Ammon's horn (tissue), 1 donor: ENCODE measurements around the gene WASF3.

ENCODE experiments used
- DNase-seq: peaks from one replicate; pipeline ENCODE4 v3.0.0-alpha.2; 2016; ENCODE audit warnings: low spot score

Gene WASF3

DNA sequence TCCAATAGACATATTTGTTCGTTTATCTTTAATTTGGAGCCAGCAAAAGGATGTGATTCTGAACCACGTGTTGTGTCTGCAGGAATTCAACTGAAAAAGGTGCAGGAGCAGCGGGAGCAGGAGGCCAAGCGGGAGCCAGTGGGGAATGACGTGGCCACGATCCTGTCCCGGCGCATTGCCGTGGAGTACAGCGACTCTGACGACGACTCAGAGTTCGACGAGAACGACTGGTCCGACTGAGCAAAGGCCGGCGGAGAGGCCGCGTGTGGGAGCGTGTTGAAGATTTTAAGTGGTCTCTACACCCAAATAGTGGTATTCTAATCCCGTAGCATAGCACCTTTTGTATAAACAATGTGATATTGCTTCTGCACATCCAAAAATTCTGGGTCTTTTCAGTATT is 128.1 kb downstream of the WASF3 start:
- no peak for DNase-seq

DNA sequence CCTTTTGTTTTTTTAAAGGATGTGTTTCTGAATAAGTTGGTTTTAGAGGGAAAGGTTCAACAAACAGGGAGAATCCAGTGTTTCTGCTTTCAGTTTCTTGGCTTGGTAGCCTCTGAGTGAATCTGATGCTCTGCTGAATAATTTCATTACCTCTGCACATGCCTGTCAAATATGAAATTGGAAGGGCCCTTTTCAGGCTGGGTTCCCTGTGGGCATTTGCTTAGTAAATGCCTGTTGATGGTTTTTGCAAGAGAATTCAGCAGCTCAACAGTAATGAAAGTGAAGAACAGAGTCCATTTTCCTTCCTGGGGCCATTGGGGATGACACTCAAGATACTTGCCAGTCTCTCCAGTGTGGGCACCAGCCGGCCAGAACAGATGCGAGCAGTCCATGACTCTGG is 128.8 kb downstream of the WASF3 start:
- DNase-seq, result no peak

DNA sequence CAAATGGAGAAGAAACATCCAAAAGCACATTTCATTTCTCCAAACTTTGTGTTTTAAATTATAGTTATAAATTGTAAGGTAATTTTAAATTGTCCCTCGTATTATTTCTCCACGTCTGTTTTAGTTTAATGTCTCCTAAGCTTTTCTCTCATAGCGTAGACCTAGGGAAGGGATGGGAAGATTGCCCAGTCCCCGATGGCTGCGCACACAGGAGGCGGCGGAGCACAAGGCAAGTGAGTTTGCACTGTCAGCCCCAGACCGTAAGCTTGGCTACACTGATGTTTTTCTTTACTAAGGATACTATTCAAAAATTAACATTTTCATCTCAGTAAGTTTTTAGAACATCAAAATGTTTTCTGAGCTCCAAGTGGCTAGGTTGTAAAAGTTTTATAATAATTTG is 130.8 kb downstream of the WASF3 start:
- peak; percentile 66 for DNase-seq

DNA sequence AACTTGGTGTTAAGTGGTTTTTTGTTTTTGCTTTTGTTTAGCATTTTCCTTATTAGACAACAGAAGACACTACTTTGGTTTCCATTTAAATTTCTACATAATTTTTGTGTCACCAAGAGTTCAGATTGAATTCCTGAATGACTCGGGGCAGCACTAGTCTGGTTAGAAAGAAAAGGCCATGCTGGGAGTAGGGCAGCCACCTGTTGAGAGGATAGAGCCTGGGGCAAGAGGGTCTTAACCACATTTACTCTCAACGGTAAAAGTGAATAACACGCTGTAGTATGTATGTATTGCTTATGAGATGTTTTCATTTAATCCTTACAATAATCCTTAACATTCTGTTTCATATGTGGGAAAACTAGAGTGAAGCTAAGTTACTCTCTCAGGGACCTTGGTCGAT is 131.5 kb downstream of the WASF3 start:
- DNase-seq, result no peak

DNA sequence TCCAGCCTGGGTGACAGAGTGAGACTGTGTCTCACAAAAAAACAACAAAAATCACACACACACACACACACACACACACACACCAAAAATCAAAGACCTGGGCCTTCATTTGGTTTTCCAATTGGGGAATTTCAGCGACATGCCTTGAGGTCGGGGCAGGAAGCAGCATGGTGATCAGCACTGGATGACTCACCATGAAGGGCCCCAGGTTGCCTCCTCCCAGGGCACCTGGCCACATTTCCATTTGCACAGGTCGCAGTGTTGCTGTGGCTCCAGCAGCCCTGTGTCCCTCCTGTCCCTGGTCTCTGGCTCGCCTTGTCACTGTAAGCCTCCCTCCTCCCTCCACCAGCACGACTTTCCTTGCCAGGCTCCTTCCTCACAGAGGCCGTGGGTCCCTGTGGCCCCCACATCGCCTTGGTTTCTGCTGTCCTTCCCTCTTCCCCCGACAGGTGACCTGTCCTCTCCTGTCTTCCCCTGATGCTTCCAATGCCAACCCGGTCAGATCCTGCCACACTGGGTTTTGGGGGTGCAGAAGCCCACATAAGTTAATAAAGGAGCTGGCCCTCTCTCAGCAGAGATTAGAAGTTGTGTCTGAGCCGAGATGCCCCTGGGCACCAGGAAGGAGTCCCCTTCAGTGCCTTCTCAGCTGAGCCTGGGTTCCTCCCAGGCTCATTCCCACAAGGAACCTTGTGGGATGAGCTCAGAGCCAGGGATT is 136.4 kb downstream of the WASF3 start:
- no peak for DNase-seq

DNA sequence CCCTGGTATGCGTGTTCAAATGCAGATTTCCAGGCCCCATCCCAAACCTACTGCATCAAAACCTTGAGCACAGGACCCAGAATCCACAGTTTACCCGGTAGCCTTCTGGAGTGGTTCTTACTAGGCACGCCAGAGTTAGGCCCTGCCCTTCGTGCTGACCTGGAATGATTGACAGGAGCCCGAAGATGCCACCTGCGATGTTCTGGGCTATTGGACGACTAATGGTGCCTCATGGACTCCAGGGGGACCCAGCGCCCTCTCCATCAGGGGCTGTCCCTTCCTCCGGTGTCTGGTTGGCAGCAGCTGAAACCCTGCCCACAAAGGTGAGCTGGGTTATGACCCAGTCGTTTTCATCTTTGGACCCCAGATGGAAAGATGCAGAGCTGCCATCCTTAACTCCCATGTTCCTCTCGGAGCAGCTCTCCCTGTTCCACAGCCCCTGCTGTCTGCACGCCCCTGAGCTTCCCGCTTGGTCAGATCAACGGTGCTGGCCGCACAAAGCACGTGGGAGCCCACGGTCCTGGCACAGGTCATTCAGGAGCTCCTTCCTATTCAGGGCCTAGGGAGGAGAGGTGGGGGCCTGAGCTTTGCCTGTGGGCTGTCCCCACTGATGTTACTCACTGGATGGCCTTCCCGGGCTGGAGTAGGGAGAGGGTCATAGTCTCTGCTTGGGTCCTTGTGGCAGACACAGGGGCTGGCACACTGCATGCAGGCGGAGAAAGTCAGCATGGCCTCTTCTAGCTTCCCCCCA is 137.3 kb downstream of the WASF3 start:
- DNase-seq, result no peak

DNA sequence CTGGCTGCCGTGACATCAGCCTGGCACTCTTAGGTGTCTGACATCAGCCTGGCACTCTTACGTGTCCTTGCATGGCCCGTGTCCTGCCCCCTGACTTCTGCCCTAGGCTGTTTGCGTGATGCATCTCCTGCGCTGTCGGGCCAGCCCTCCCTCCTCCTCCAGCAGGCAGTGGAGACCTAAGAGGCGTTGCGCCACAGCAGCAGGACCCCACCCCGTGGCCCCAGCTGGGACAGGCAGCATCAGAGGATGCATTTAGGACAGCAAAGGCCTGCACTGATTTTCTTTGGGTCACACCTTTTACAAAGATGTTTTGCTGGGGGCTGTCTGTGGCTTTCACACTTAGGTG is 137.8 kb downstream of the WASF3 start:
- DNase-seq, result no peak

DNA sequence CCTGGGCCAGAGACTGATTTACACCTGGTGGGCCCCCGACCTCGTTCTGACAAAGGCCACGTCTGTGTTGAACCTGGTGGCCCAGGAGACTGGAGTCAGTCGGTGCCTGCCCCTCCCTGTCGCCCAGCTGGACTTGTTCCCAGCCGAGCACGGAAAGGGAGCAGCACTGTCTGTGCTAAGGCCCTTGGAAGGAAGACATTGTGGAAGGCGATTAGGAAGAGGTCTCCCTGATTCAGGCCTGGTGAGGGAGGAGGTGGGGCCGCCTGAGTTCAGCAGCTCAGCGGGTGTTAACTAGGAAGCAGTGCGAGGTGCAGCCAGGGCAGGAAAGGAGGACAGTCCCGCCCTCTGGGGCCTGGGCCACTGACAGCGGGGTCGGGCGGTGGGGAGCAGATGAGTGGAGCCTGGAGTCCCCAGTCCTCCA is 138.4 kb downstream of the WASF3 start:
- no peak for DNase-seq

DNA sequence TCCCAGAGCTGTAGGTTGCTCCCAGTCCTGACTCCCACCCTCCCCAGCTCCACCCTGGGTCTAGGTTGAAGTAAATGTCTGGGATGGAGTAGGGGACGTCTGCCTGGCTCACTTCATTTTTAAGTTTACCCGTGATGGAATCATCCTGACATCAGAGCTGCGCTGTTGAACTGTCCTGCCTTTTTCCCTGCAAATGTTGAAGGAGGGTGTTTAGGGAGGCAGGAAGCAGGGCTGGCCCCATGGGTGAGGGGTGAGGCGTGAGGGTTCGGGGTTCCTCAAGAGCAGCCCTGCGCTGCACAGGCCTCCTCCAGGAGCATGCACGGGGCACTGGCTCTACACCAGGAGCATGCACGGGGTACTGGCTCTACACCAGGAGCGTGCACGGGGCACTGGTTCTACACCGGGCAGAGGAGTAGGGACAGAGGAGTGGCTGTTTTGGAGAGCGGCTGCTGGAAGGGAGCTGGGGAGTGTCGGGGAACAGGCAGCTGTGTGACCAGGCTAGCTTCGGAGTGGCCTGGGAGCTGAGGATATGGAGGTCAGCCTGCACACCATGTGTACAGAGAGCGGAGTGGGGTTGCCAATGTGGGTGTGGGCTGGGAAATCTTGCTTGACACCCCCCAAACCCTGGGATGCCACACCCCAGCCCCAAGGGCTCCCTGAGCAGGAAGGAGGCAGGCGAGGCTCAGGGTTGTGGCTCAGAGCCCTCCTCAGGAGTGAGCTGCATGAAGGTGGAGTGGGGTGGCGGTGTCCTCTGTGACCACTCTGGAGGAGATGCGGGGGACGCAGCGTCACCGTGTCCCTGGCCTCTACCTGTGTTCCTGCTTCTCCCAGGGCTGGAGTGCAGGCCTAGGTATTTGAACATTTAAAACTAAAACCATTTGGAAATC is 139.8 kb downstream of the WASF3 start:
- DNase-seq, result no peak

DNA sequence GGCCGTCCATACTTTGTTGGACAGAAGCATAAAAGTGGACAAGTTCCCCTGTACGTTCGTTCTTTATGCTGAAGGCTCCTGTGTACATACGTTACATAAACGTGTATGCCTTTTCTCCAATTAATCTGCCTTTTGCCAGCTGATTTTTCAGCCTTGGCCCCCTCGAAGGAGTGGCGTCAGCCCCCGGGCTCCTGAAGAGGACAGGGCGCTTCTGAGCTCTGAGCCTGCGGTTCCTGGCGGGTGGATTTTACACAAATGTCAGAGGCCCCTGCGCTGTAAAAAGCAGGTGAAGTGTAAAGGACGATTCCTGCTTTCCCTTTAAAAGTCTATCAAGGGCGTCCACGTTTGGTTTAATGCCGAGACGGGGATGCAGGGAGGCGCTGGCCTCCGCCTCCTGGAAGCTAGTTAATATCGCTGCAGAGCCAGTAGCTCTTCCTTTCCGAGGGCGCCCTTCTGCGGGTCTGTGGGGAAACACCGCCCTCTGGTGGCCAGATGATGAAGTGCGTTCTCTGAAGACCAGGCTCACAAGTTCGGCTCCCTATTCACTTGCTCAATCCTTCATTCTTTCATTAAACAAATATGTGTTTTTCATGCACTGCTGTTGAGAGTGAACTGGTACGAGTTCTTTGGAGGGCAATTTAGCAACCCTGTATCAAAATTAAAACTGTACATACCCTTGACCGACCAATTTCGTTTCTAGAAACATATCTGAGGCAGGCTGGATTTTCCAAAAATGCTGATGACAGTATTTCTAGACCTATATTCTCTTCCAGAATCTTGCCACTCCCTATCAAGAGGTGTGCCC is 141.1 kb downstream of the WASF3 start:
- DNase-seq, result peak; percentile 91

DNA sequence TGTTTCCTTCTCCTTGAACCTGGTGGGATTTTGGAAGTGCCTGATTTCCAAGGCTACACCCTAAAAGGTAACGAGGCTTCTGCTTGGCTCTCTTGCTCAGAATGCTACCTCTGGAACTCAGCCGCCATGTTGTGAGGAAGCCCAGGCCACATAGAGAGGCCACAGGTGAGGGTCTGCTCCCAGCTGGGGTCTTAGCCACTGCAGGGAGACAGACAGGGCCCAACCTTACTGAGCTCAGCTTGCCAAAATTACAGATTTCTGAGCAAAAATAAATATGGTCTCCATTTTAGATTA is 141.7 kb downstream of the WASF3 start:
- no peak for DNase-seq

DNA sequence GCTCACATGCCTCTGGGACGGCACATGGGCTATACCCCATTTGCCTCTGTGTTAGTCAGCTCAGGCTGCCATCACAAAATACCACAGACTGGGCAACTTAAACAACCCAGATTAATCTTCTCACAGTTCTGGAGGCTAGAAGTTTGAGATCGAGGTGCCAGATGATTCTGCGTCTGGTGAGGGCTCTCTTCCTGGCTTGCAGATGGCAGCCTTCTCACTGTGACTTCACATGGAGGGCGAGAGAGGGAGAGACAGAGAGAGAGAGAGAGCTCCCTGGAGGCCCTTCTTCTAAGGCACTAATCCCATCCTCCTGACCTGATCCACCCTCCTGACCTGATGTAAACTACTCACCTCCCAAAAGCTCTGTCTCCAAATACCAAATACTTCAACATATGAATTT is 148.1 kb downstream of the WASF3 start:
- no peak for DNase-seq

DNA sequence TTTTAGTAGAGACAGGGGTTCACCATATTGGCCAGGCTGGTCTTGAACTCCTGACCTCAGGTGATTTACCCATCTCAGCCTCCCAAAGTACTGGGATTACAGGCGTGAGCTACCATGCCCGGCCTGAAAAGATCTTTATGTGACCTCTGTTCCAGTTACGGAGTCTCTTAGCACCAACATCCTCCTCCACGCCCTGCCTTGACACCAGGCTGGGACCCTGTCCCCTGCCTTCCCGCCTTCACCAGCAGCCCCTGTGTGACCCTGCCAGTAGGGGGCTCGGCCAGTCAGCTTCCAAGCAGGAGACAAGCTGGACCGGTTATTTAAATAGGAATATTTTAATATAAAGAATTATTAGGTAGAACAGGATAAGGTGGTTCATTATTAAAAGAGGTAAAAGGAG is 148.9 kb downstream of the WASF3 start:
- no peak for DNase-seq

DNA sequence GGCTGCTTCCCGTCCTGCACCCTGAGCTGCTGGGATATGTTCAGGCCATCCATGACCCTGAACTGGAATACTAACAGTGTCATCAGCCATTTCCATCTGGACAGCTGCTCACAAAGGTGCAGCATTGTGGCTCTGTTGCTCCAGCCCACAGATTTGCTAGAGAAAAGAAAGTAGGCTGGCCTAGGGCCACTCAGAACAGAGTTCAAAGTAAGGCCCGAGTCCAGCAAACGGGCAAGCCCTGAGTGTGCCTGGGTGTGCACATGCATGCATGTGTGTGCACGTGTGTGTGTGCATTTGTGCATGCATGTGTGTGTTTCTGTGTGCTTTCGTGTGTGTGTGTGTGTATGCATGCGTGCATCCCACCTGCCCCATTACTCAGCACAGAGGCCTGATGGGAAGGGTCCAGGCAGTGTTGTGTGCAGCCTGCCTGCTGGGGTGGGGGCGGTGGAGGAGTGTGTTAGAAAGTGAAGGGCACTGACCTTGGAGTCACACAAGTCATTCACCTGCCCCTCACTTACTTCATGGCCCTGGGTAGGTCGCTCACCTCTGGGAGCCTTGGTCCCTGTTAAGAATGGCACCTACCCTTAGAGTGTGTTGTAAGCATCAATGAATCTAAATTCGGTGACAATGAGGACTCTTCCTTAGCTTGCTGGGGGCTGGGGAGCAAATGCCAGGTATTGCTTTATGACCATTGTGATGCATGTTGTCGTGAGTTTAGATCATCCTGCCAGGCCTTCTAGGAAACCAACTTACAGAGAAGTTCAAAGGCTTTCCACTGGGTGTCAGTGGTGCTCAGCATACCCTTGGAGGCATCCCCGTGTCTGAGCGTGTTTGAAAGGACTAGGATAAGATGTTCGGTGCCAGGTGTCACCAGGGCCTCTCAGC is 149.9 kb downstream of the WASF3 start:
- peak; percentile 83 for DNase-seq

DNA sequence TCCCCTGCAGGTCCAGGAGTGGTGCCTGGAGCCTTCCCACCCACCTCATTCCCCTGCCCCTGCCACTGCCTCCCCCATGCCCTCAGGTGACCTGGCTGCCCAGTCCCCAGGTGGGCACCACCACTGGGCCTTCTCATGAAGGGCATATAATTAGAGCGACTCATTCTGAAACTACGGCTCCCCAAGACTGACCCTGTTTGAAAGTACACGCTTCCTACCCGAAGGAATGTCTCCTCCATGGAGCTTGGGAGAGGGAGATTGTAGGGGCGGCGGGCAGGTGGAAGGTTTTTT is 150.5 kb downstream of the WASF3 start:
- DNase-seq, result no peak

DNA sequence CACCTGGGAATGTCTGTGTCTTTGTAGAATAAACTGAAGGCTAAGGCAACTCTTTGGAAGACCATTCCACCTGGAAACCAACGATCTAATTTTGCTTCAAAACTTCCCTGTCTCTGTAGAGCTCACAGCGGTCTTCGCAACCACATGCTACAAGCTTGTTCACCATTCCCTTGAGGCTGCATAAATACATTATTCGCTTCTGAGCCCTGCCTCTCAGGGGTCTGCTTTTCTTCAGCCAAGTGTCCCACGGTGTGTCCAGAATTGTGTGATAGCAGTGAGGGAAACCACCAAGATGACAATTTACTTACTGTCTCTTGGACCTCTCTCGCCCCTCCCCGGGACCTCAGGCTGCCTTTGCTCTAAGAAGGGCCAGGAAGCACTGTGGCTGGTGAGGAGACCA is 152.0 kb downstream of the WASF3 start:
- no peak for DNase-seq

DNA sequence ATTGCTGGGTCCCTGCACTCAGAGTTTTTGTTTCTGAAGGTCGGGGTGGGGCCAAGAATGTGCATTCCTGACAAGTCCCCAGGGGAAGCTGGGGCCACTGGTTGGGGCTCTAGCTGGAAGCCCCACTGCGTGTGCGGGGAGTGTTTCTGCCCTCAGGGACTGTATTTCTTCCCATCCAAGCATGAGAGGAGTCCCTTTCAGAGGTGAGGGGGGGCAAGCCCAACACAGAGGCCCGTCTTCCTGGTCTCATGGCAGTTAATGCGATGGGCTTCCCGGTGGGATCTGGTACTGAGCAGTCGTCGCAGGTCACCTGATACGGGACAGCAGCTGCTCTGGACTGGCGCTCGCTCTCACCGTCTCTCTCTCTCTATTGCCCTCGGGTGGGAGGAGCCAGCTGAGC is 152.7 kb downstream of the WASF3 start:
- DNase-seq, result no peak

DNA sequence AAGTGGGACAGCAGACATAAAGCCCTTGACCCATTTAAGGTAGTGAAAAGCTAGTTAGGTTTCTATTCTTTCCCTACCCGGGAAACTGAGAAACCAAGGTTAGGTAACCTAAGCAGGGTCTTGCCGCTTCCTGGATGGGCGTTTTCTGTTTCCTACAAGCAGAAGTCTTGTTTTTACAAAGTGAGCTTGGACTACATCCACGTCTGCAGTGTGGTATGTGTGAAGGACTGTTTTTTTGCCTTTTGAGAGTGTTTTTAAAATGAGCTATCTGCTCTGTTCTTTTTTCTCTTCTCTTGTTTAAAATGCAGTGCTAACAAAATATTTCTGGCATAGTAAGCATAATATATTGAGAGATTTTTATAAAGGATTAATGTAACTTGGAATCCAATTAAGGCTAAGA is 153.7 kb downstream of the WASF3 start:
- no peak for DNase-seq

DNA sequence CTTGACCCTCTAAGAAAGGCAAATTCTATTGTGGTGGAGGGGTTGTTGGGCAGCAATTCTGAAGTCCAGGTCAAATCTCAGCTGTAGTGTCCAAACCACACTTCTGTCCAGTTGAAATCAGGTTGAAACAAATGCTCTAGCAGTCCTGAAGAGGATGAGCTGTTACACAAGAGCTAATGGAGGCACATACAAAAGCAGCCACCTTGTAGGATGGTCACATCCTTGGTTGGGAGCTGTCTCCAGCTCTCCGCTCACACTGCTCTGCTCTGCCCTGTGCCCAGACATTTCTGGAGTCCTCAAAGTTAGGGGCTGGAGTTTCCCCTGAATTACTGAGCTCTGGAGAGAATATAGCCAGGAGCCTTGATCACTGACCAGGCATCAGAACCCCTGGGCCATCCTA is 155.9 kb downstream of the WASF3 start:
- no peak for DNase-seq

DNA sequence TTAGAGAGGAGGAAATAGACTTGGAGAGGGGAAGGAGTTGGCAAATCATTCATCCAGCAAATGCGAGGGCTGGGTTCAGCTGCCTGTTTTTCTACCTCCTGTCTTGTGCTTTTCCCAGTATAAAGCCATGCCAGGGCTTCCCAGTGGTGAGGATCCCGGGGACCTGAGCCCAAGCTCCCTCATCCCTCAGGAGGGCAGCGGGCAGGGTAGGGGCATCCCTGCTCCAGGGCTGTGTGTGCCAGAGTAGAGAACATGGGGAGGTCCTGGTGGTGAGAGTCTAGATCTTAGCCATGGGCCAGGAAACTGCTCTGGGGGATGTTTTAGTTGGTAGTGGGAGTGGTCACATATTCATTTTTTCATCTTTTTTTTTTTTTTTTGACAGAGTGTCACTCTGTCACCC is 159.5 kb downstream of the WASF3 start:
- DNase-seq, result no peak

DNA sequence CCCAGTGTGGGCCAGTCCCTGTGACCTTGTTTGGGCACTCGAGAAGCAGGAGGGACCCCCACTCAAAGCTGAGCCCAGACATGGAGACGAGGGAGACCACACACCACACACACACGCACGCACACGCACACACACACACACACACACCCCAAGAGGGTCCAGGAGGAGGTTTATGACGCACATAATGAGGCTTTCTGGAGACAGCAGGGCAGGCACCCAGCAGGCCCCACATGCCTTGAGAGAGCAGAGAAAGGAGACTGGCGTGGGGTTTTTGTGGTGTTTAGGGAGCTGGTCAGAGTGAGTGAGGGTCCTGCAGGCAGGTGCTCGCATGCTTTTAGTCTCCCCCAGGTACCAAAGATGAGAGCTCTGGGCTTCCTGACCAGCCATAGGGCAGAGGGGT is 160.7 kb downstream of the WASF3 start:
- DNase-seq, result no peak

DNA sequence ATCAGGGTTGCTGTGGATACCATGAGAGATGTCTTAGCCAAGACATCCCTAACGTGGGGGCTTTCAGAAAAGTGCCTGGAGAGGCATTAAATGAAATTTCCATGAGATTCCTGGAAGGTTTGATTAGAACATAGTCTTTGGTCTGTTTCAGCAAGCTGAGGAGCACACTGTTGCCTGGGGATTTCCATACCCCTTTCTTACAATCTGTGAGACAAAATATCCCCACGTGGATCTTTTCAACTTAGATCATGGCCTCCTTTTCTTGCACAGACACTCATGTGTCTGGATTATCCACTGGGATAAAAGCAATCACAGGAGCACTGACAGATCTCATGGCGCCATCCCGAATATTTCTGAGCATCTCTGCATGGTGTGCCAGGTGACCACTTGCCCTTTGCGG is 161.4 kb downstream of the WASF3 start:
- DNase-seq, result no peak
